ENCODE results near the gene CDC23.

GRCh38 chr5:138138949-138139780 lies 74.0 kb downstream of the CDC23 start, which contains the start of gene NME5:
- TF ChIP-seq, protein P1, sequence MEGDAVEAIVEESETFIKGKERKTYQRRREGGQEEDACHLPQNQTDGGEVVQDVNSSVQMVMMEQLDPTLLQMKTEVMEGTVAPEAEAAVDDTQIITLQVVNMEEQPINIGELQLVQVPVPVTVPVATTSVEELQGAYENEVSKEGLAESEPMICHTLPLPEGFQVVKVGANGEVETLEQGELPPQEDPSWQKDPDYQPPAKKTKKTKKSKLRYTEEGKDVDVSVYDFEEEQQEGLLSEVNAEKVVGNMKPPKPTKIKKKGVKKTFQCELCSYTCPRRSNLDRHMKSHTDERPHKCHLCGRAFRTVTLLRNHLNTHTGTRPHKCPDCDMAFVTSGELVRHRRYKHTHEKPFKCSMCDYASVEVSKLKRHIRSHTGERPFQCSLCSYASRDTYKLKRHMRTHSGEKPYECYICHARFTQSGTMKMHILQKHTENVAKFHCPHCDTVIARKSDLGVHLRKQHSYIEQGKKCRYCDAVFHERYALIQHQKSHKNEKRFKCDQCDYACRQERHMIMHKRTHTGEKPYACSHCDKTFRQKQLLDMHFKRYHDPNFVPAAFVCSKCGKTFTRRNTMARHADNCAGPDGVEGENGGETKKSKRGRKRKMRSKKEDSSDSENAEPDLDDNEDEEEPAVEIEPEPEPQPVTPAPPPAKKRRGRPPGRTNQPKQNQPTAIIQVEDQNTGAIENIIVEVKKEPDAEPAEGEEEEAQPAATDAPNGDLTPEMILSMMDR (IDR thresholded peaks at IDR 0.05) = no peak
- TF ChIP-seq POLR2AphosphoS5 (IDR thresholded peaks at IDR 0.05) (no peak), POLR2A (IDR thresholded peaks at IDR 0.05) (no peak)

Data from breast epithelium (tissue), 3 donors.